ENCODE data around the gene MYO9A.

Gene MYO9A

DNA sequence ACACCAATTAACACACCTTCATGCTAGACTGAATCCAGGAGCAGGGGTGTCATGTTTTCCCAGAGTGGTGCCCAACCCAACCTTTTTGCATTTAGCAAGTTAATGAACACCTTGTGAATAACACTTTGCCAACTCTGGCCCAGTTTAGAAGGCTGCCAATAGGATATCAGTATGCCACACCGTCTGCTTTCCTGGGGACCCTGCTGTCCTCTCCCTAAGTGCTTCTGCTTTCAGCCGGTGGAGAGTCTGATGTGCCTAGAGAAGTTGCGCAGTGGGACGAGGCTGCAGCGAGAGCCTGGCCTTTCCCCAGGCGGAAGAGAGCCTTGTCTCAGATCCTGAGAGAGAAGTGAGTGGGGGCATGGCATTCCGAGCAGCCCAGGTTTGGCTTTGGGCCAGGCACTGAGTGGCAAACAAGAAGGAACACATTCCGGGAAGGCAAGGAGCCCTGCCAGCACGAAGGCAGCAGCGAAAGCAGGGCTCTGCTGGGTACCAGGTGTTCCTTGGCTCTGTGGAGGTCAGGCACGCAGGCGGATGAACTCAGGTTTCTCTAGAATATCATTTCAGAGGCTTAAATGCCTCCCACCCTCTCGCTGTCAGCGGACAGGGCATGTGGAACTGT, 37.2 kb upstream of the MYO9A start:
- ChIA-PET CTCF (interaction anchor here (1.0 to 4.6 kb wide), 14 partner anchors 9 to 412 kb away, joined by 3 to 66 read pairs (median 10); no protein-coding TSS in a partner anchor), POLR2A (no interaction called here)
- H3K4me3 ChIP-seq (ENCODE audit: low read depth, low read length), result peak overlapping the region; percentile 64
- TF ChIP-seq, protein P1, sequence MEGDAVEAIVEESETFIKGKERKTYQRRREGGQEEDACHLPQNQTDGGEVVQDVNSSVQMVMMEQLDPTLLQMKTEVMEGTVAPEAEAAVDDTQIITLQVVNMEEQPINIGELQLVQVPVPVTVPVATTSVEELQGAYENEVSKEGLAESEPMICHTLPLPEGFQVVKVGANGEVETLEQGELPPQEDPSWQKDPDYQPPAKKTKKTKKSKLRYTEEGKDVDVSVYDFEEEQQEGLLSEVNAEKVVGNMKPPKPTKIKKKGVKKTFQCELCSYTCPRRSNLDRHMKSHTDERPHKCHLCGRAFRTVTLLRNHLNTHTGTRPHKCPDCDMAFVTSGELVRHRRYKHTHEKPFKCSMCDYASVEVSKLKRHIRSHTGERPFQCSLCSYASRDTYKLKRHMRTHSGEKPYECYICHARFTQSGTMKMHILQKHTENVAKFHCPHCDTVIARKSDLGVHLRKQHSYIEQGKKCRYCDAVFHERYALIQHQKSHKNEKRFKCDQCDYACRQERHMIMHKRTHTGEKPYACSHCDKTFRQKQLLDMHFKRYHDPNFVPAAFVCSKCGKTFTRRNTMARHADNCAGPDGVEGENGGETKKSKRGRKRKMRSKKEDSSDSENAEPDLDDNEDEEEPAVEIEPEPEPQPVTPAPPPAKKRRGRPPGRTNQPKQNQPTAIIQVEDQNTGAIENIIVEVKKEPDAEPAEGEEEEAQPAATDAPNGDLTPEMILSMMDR (IDR thresholded peaks at IDR 0.05; ENCODE audit: insufficient read depth, low read length, missing control alignments), result no peak
- no peak for DNase-seq (ENCODE audit: low read depth, low spot score)

DNA sequence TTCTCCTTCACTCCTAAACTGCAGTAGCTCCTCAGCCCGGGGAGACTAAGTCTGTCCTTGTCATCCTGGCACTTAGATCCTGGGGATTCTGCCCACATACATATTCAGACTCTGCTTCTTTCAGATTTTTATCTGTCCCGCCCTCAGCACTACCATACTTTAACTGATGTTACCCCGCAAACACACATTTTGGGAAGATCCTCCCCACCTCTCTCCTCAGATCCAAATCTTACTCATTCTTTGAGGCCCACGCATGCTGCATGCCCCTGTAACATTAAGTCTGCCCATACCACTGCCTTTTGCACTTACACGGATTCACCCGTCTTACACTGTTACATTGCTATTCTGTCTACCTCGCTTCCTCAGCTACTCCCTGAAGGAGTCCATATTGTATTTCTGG, 36.4 kb upstream of the MYO9A start:
- H3K4me3 ChIP-seq (ENCODE audit: low read depth, low read length), result no peak overlapping the region
- POLR2A ChIA-PET, result no interaction called here
- CTCF ChIA-PET, result interaction anchor here (0.5 to 2.4 kb wide), 6 partner anchors 13 to 411 kb away, joined by 3 to 11 read pairs (median 6); no protein-coding TSS in a partner anchor
- no peak for DNase-seq (ENCODE audit: low read depth, low spot score)
- TF ChIP-seq, protein P1 (IDR thresholded peaks at IDR 0.05; ENCODE audit: insufficient read depth, low read length, missing control alignments), result no peak

DNA sequence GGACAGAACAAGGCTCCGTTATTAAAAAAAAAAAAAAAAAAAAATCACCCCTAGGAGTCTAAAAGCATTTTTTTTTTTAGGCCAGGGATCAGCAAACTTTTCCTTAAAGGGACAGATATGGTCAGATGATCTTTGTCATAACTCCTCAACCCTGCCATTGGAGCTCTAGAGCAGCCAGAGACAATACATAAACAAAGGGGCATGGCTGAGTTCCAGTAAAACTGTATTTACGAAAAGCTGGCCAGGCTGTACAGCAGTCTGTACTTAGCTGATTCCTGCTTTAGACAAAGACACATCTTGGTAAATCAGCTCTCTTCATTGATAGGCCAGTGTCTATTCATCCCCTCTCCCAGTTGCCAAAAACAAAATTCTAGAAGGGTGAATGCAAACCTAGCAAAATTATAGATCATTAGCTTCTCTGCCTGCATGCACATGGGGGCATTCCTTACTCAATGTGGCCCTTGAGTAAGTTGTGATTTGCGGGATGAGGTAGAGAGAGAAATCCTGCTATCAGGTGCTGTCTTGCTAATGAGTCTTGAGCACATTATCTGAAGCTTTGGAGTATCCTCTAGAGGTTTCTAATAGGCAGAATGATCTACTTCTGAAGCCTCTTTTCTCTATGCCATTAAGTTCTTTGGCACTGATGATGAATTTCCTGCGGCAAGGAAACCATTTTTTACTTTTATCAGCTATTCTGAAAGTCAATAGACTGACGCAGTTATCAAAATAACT, 35.5 kb upstream of the MYO9A start:
- TF ChIP-seq, protein P1 (IDR thresholded peaks at IDR 0.05; ENCODE audit: insufficient read depth, low read length, missing control alignments), result no peak
- DNase-seq (ENCODE audit: low read depth, low spot score), result no peak
- H3K4me3 ChIP-seq (ENCODE audit: low read depth, low read length), result no peak overlapping the region
- POLR2A ChIA-PET, result no interaction called here
- CTCF ChIA-PET, result interaction anchor here (0.6 to 2.4 kb wide), 7 partner anchors 14 to 410 kb away, joined by 3 to 11 read pairs (median 3); no protein-coding TSS in a partner anchor

DNA sequence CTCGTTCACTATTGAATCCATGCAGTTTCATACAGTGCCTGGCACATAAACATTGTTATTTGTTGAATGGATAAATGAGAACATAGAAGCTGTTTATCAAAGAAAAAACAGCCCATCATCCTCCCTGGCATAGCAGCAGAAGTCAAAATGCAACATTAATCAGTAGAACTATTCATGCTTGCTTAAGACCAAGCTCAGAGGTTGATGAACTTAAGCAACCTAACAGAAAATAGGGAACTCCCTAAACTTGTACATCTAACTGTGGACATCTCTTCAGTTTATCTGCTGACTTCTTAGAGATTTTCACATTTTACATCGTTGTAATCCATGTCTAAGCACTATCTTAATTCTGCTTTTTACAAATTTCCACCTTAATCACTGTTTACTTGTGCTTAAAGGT, 29.5 kb upstream of the MYO9A start:
- DNase-seq (ENCODE audit: low read depth, low spot score), result no peak
- ChIA-PET CTCF (interaction anchor here (1.6 to 7.6 kb wide), 2 partner anchors 10 to 395 kb away, joined by 6 to 49 read pairs; no protein-coding TSS in a partner anchor), POLR2A (no interaction called here)
- H3K4me3 ChIP-seq (ENCODE audit: low read depth, low read length), result no peak overlapping the region
- TF ChIP-seq, protein P1 (IDR thresholded peaks at IDR 0.05; ENCODE audit: insufficient read depth, low read length, missing control alignments), result no peak

DNA sequence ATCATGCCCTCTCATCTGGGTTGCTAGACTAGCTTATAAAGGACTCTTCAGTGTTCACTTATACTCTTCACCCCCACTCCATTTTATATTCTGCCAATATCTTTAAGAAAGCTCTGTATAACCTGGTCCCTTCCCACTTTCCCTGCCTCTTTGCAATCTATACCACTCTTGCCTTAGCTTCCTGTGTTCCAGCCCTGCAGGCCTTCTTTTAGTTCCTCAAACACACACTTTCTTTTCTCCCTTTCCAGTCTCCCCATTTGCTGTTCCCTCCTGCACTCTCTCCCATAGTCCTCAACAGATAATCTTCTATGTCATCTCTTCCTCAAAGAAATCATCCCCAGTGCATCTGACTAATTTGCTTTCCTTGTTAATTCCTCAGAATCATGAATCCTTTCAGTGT, 29.0 kb upstream of the MYO9A start:
- DNase-seq (ENCODE audit: low read depth, low spot score), result no peak
- no peak overlapping the region for H3K4me3 ChIP-seq (ENCODE audit: low read depth, low read length)
- POLR2A ChIA-PET, result no interaction called here
- CTCF ChIA-PET, result interaction anchor here (1.6 to 7.6 kb wide), 2 partner anchors 11 to 394 kb away, joined by 6 to 49 read pairs; no protein-coding TSS in a partner anchor
- TF ChIP-seq, protein P1 (IDR thresholded peaks at IDR 0.05; ENCODE audit: insufficient read depth, low read length, missing control alignments), result no peak

DNA sequence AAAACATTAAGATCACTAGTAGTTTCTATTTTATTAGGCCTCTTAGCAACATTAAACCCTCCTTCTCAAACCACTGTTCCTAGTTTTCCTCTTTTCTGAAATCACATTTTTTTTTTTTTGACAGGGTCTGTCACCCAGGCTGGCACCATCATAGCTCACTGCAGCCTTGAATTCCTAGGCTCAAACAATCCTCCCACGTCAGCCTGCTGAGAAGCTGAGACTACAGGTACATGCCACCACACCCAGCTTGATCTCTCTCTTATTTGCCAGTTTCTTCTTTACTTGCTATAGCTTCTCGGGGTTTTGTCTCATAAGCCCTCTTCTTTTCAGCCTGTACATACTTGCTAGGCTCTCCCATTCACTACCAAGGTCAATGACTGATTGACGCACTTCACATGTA, 28.3 kb upstream of the MYO9A start:
- H3K4me3 ChIP-seq (ENCODE audit: low read depth, low read length), result no peak overlapping the region
- TF ChIP-seq, protein P1 (IDR thresholded peaks at IDR 0.05; ENCODE audit: insufficient read depth, low read length, missing control alignments), result no peak
- ChIA-PET CTCF (interaction anchor here (1.6 to 7.6 kb wide), 2 partner anchors 11 to 394 kb away, joined by 6 to 49 read pairs; no protein-coding TSS in a partner anchor), POLR2A (no interaction called here)
- DNase-seq (ENCODE audit: low read depth, low spot score), result no peak

Measured in AG04449 (cell line).